ENCODE results near the gene ERC1.

DNA sequence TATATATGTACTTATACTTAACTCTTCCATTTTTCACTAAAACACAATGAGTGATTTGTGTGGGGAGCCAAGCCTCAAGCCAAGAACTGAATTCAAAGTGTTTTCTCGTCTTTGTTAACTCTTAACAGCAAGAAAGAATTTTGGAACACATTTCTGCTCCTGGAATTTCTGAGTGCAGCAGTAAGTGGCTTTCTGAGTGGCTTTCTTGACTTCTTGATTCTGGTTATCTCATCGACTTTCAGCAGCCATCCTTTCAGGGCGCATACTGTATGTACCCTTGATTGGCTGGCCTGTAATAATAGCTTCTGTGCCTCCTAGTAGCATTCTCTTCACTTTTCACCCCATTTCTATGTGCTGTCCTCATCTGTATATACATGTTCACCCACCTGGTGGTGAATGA is 446.0 kb downstream of the ERC1 start:
- TF ChIP-seq CTCF (conservative IDR thresholded peaks at IDR 0.05; ENCODE audit: low read depth, low read length) (no peak), USF2 (IDR thresholded peaks at IDR 0.05; ENCODE audit: low read depth, low read length) (no peak), RAD21 (IDR thresholded peaks at IDR 0.05; ENCODE audit: low read length) (no peak), POLR2A (IDR thresholded peaks at IDR 0.05; ENCODE audit: low read depth, low read length) (no peak), CEBPB (IDR thresholded peaks at IDR 0.05; ENCODE audit: low read depth, low read length) (no peak), MXI1 (IDR thresholded peaks at IDR 0.05; ENCODE audit: borderline replicate concordance, low read depth, low read length) (no peak), BHLHE40 (IDR thresholded peaks at IDR 0.05; ENCODE audit: low read depth, low read length) (no peak), SMC3 (IDR thresholded peaks at IDR 0.05; ENCODE audit: low read depth, low read length) (no peak), RCOR1 (IDR thresholded peaks at IDR 0.05; ENCODE audit: insufficient replicate concordance, low read length) (no peak), NFE2L2 (IDR thresholded peaks at IDR 0.05; ENCODE audit: low read depth, low read length) (no peak), MAZ (IDR thresholded peaks at IDR 0.05; ENCODE audit: borderline replicate concordance, low read depth, low read length) (no peak), MAFK (IDR thresholded peaks at IDR 0.05; ENCODE audit: low read depth, low read length) (no peak), FOS (IDR thresholded peaks at IDR 0.05; ENCODE audit: low read depth, low read length) (no peak)
- TF ChIP-seq, protein P1, sequence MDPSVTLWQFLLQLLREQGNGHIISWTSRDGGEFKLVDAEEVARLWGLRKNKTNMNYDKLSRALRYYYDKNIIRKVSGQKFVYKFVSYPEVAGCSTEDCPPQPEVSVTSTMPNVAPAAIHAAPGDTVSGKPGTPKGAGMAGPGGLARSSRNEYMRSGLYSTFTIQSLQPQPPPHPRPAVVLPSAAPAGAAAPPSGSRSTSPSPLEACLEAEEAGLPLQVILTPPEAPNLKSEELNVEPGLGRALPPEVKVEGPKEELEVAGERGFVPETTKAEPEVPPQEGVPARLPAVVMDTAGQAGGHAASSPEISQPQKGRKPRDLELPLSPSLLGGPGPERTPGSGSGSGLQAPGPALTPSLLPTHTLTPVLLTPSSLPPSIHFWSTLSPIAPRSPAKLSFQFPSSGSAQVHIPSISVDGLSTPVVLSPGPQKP (IDR thresholded peaks at IDR 0.05; ENCODE audit: borderline replicate concordance, low read depth, low read length) = no peak
